CD14-positive monocyte (primary cell): ENCODE measurements around the gene TES. TPM values are rescaled to one million over a fixed set of nuclear protein-coding genes. Genes with fewer than 3 reads are reported as not detected.

Experiments used
- DNase-seq, 3 donors: peaks; one replicate each; pipeline ENCODE4 v3.0.0-alpha.2; 2011 to 2022
- H2AFZ ChIP-seq: 2 replicates; pipeline ENCODE4 v1.6.0; 2012; ENCODE audit warnings: mild to moderate bottlenecking, low read depth, low read length, inconsistent platforms; ENCODE audit not compliant: insufficient read depth, poor library complexity, severe bottlenecking
- H3K27ac ChIP-seq, 2 donors: 1 replicate in 1 of 2; 2 replicates in 1 of 2; pipeline ENCODE4 v1.5.1; 2012 to 2013; ENCODE audit warnings: low read length in 2 of 2, control low read depth in 1 of 2, inconsistent platforms in 1 of 2, low read depth in 1 of 2, mild to moderate bottlenecking in 1 of 2
- H3K27me3 ChIP-seq, 2 donors: one replicate each; pipeline versions ENCODE4 v1.6.0 to v1.6.1; 2011 to 2013; ENCODE audit warnings: low read length in 2 of 2; ENCODE audit not compliant: control insufficient read depth in 2 of 2, insufficient read depth in 2 of 2
- H3K36me3 ChIP-seq, 2 donors: replicated peaks in 1 of 2; 1 replicate in 1 of 2; 2 replicates in 1 of 2; pipeline versions ENCODE4 v1.5.1 to v1.6.1; 2012 to 2013; ENCODE audit warnings: low read length in 2 of 2, control low read depth in 1 of 2, inconsistent platforms in 1 of 2, mild to moderate bottlenecking in 1 of 2; ENCODE audit not compliant: insufficient read depth in 2 of 2, control insufficient read depth in 1 of 2
- H3K4me1 ChIP-seq, 2 donors: 1 replicate in 1 of 2; 2 replicates in 1 of 2; pipeline versions ENCODE4 v1.5.1 to v1.6.1; 2012 to 2013; ENCODE audit warnings: low read length in 2 of 2, control low read depth in 1 of 2, inconsistent platforms in 1 of 2, mild to moderate bottlenecking in 1 of 2, moderate library complexity in 1 of 2; ENCODE audit not compliant: insufficient read depth in 2 of 2, control insufficient read depth in 1 of 2
- H3K4me2 ChIP-seq: replicated peaks from 2 replicates; pipeline ENCODE3; 2012; ENCODE audit warnings: low read length, moderate library complexity, mild to moderate bottlenecking; ENCODE audit not compliant: poor library complexity, severe bottlenecking; ENCODE audit errors: extremely low read depth
- H3K4me3 ChIP-seq, 3 experiments: fragments of 200-600 bp in 1 of 3; sonication (generic) in 1 of 3; replicated peaks in 1 of 3; 1 replicate in 2 of 3; 2 replicates in 1 of 3; pipeline ENCODE4 v1.5.1; 2011 to 2013; ENCODE audit warnings: low read length in 3 of 3, mild to moderate bottlenecking in 3 of 3, control low read depth in 2 of 3, low read depth in 2 of 3, inconsistent platforms in 1 of 3, moderate library complexity in 1 of 3
- H3K79me2 ChIP-seq: 2 replicates; pipeline ENCODE4 v1.6.0; 2012; ENCODE audit warnings: mild to moderate bottlenecking, control low read depth, inconsistent platforms, low read length, moderate library complexity; ENCODE audit not compliant: insufficient read depth
- H3K9ac ChIP-seq: 2 replicates; pipeline ENCODE4 v1.6.0; 2017; ENCODE audit warnings: low read length, mild to moderate bottlenecking; ENCODE audit not compliant: insufficient read depth, poor library complexity, severe bottlenecking
- H3K9me3 ChIP-seq, 2 donors: replicated peaks in 1 of 2; 1 replicate in 1 of 2; 2 replicates in 1 of 2; pipeline versions ENCODE4 v1.5.1 to v1.6.1; 2012 to 2013; ENCODE audit warnings: low read length in 2 of 2, control low read depth in 1 of 2; ENCODE audit not compliant: control insufficient read depth in 1 of 2, insufficient read depth in 1 of 2
- H4K20me1 ChIP-seq: 2 replicates; pipeline ENCODE4 v1.6.0; 2012; ENCODE audit warnings: mild to moderate bottlenecking, low read length, control low read depth, moderate library complexity; ENCODE audit not compliant: insufficient read depth
- H3K27ac Mint-ChIP-seq, 7 donors: one replicate each; pipeline ENCODE4 v1.8.0; 2020; ENCODE audit warnings: mild to moderate bottlenecking in 7 of 7, mixed read lengths in 7 of 7, moderate library complexity in 6 of 7, inconsistent platforms in 2 of 7
- H3K27me3 Mint-ChIP-seq, 3 donors: one replicate each; pipeline ENCODE4 v1.8.0; 2021 to 2022; ENCODE audit warnings: low read depth in 3 of 3, mild to moderate bottlenecking in 3 of 3, mixed read lengths in 3 of 3, moderate library complexity in 3 of 3, inconsistent platforms in 1 of 3
- H3K36me3 Mint-ChIP-seq, 2 donors: one replicate each; pipeline ENCODE4 v1.8.0; 2020; ENCODE audit warnings: mixed read lengths in 2 of 2, inconsistent platforms in 1 of 2, mild to moderate bottlenecking in 1 of 2
- H3K4me1 Mint-ChIP-seq: one replicate; pipeline ENCODE4 v1.8.0; 2020; ENCODE audit warnings: mild to moderate bottlenecking, mixed read lengths
- H3K4me3 Mint-ChIP-seq, 2 donors: one replicate each; pipeline ENCODE4 v1.8.0; 2020; ENCODE audit warnings: mild to moderate bottlenecking in 2 of 2, mixed read lengths in 2 of 2, moderate library complexity in 1 of 2
- H3K9me3 Mint-ChIP-seq, 7 donors: one replicate each; pipeline ENCODE4 v1.8.0; 2020 to 2022; ENCODE audit warnings: mixed read lengths in 7 of 7, mild to moderate bottlenecking in 6 of 7, moderate library complexity in 6 of 7, inconsistent platforms in 2 of 7
- CTCF ChIP-seq: fragments of 200-600 bp; IDR thresholded peaks from one replicate; pipeline ENCODE4 v1.8.0; 2022; ENCODE audit warnings: antibody characterized with exemption, mild to moderate bottlenecking
- WGBS: methylation state at CpG from one replicate; pipeline ENCODE4 v1.1.5; 2013; ENCODE audit warnings: missing lambda C conversion rate; ENCODE audit not compliant: insufficient coverage; 5-methylcytosine and 5-hydroxymethylcytosine counted together
- intact Hi-C, 2 donors: fragments of 100-400 bp; cut with micrococcal nuclease; formaldehyde crosslinking; loops; one replicate each; pipeline versions ENCODE4 v1.15.0 to v1.15.1; 2023
- polyA plus RNA-seq, 3 donors: library from polyadenylated mRNA; depleted of rRNA in 1 of 3; unstranded in 2 of 3; stranded (reverse) in 1 of 3; fragments of 300-500 nt in 2 of 3; fragments of >200 nt in 1 of 3; fragmentation: Illumina TruSeq in 2 of 3; gene quantifications; 1 replicate in 2 of 3; 2 replicates in 1 of 3; pipeline ENCODE4 v1.2.3, GENCODE V29; 2012 to 2021

TES gene
- polyA plus RNA-seq, 3 donors, result 61.7 to 104 (median 89.0) TPM

- DNase-seq, result no peak
- no peaks in the 10 kb centered on the region for H3K79me2 ChIP-seq
- no peak overlapping the region for H3K4me3 ChIP-seq
- no peak overlapping the region for H3K4me3 Mint-ChIP-seq
- no peak overlapping the region for H3K4me2 ChIP-seq
- no peaks in the 10 kb centered on the region for H3K36me3 Mint-ChIP-seq
- WGBS, result no CpG with 5 or more reads among the region's 3 CpGs
- no peaks in the 10 kb centered on the region for H3K4me1 Mint-ChIP-seq
- H3K27ac Mint-ChIP-seq, result no peak overlapping the region
- H2AFZ ChIP-seq, result no peak overlapping the region
- H3K9me3 ChIP-seq, result no peaks in the 10 kb centered on the region
- TF ChIP-seq CTCF, result no peak
- no peaks in the 10 kb centered on the region for H4K20me1 ChIP-seq
- H3K27ac ChIP-seq, result no peak overlapping the region
- no peaks in the 10 kb centered on the region for H3K4me1 ChIP-seq
- intact Hi-C loops, result no loop called here
- no peaks in the 10 kb centered on the region for H3K36me3 ChIP-seq
- no peaks in the 10 kb centered on the region for H3K27me3 ChIP-seq
- no peaks in the 10 kb centered on the region for H3K27me3 Mint-ChIP-seq
- no peaks in the 10 kb centered on the region for H3K9me3 Mint-ChIP-seq
- no peak overlapping the region for H3K9ac ChIP-seq
Measured at GRCh38 chr7:116196947-116197346, 13.4 kb upstream of the TES start.

- Mint-ChIP-seq H3K36me3 (no peaks in the 10 kb centered on the region), H3K4me3 (no peak overlapping the region), H3K27me3 (no peaks in the 10 kb centered on the region), H3K27ac (peak overlapping the region in 1 of 7 donors; percentile 19), H3K9me3 (no peaks in the 10 kb centered on the region), H3K4me1 (no peaks in the 10 kb centered on the region)
- H3K9me3 ChIP-seq, result no peaks in the 10 kb centered on the region
- no peak overlapping the region for H2AFZ ChIP-seq
- no peak for TF ChIP-seq CTCF
- H3K27ac ChIP-seq, result no peak overlapping the region
- DNase-seq, result no peak
- no peak overlapping the region for H3K4me3 ChIP-seq
- no peak overlapping the region for H3K4me2 ChIP-seq
- no peaks in the 10 kb centered on the region for H3K36me3 ChIP-seq
- intact Hi-C loops, result no loop called here
- H3K79me2 ChIP-seq, result no peaks in the 10 kb centered on the region
- no CpG with 5 or more reads among the region's 3 CpGs for WGBS
- no peak overlapping the region for H3K9ac ChIP-seq
- no peaks in the 10 kb centered on the region for H3K4me1 ChIP-seq
- H3K27me3 ChIP-seq, result no peaks in the 10 kb centered on the region
- H4K20me1 ChIP-seq, result no peaks in the 10 kb centered on the region
Measured at GRCh38 chr7:116197360-116197759, 13.0 kb upstream of the TES start.
